Pancreas (tissue), 10 donors: Measurements from ENCODE around the gene PLCB1. TPM values are rescaled to one million over a fixed set of nuclear protein-coding genes. Genes with fewer than 3 reads are reported as not detected.

ENCODE experiments used
- ATAC-seq, 4 donors: fragments of 200-7000 bp; cut with Tn5 transposase; one replicate each; pipeline versions ENCODE4 v1.8.0 to v1.9.1; 2020; ENCODE audit warnings: mild to moderate bottlenecking in 4 of 4, moderate library complexity in 4 of 4
- DNase-seq, 6 donors: peaks; one replicate each; pipeline ENCODE4 v3.0.0-alpha.2; 2020
- FAIRE-seq: peaks from 2 replicates; lab custom pipeline; 2012; peaks lifted over from hg19 to GRCh38; lab: Jason Lieb, UNC
- H3K27ac ChIP-seq, 4 donors: fragments of 200-600 bp; sonication (generic); 1 replicate in 3 of 4; 2 replicates in 1 of 4; pipeline versions ENCODE4 v1.5.0 to v1.8.0; 2020
- H3K27me3 ChIP-seq, 4 donors: fragments of 200-600 bp; one replicate each; pipeline ENCODE4 v1.8.0; 2021
- H3K36me3 ChIP-seq, 3 donors: fragments of 200-600 bp; sonication (generic) in 1 of 3; one replicate each; pipeline versions ENCODE4 v1.5.0 to v1.8.0; 2020 to 2021
- H3K4me1 ChIP-seq, 3 donors: fragments of 200-600 bp; one replicate each; pipeline ENCODE4 v1.8.0; 2021
- H3K4me3 ChIP-seq, 4 donors: fragments of 200-600 bp; sonication (generic) in 2 of 4; one replicate each; pipeline versions ENCODE4 v1.5.0 to v1.8.0; 2020 to 2021
- H3K9me3 ChIP-seq, 4 donors: fragments of 200-600 bp; one replicate each; pipeline ENCODE4 v1.8.0; 2021
- CTCF ChIP-seq, 4 donors: fragments of 200-600 bp; sonication (generic) in 3 of 4; IDR thresholded peaks; one replicate each; pipeline versions ENCODE4 v1.5.0 to v1.8.0; 2021; ENCODE audit warnings: antibody characterized with exemption in 4 of 4
- WGBS, 2 donors: extraction: QIAGEN DNeasy Blood & Tissue Kit; methylation state at CpG; one replicate each; pipeline ENCODE4 v1.1.7; 2013; 5-methylcytosine and 5-hydroxymethylcytosine counted together
- intact Hi-C, 3 donors: fragments of 100-400 bp; cut with DNase I; formaldehyde crosslinking; loops; one replicate each; pipeline versions ENCODE4 v1.11.1 to v1.14.2; 2022
- polyA plus RNA-seq, 2 donors: library from polyadenylated mRNA; stranded (reverse); fragments of 200-250 nt; gene quantifications; one replicate each; pipeline ENCODE4 v1.2.3, GENCODE V29; 2013
- total RNA-seq, 6 donors: library from RNA; stranded (reverse); fragmentation: NEBNext Ultra II Directional in 4 of 6; extraction: Animal tissue kit (Norgen Biotek cat#: 25700) in 4 of 6; gene quantifications; one replicate each; pipeline versions ENCODE4 v1.2.1 to v1.2.4, GENCODE V29; 2021 to 2023
- donor health status: healthy with polysubstance abuse.
- donor health status: DM: no; HTN: no; CAD: no; lungs with moderate emphysema.
- donor health status: DM: no; HTN: no; CAD: no.
- donor health status: control.
- donor health status: control.
- donor health status: Bipolar disorder and iron deficiency.
- donor health status: DM: yes; HTN: yes; CAD: no.
- donor health status: DM: no; HTN: no; CAD: no.
- donor health status: DM: no; HTN: no; CAD: no.
- donor health status: DM: yes; HTN: yes; CAD: no.

PLCB1 gene
- total and polyA plus RNA-seq, 8 donors = 4.5 to 18.7 (median 13.7) TPM

- H3K4me1 ChIP-seq = peaks cover 0 to 13% (median 5%) of the 10 kb centered on the region in 3 donors
- no peaks in the 10 kb centered on the region for H3K27me3 ChIP-seq
- intact Hi-C loops = no loop called here
- no peak for ATAC-seq
- no peaks in the 10 kb centered on the region for H3K9me3 ChIP-seq
- DNase-seq = no peak
- H3K36me3 ChIP-seq = no peaks in the 10 kb centered on the region
- WGBS, 2 donors = 48 to 58% methylated on average over 5 of the region's 5 CpGs
- FAIRE-seq = no peak
- no peak overlapping the region for H3K27ac ChIP-seq
- TF ChIP-seq CTCF (IDR thresholded peaks at IDR 0.05) = no peak
- H3K4me3 ChIP-seq = no peak overlapping the region
Measured at GRCh38 chr20:8366303-8366923, 234.3 kb downstream of the PLCB1 start.

- Histone ChIP-seq H3K36me3 (no peaks in the 10 kb centered on the region), H3K27ac (no peak overlapping the region), H3K4me3 (no peak overlapping the region), H3K4me1 (peaks cover 0 to 4% (median under 1%) of the 10 kb centered on the region in 3 donors), H3K9me3 (no peaks in the 10 kb centered on the region), H3K27me3 (no peaks in the 10 kb centered on the region)
- intact Hi-C loops = no loop called here
- DNase-seq (no peak), FAIRE-seq (no peak), ATAC-seq (no peak)
- WGBS, 2 donors = 91 to 94% methylated on average over 7 of the region's 7 CpGs
- no peak for TF ChIP-seq CTCF (IDR thresholded peaks at IDR 0.05)
Measured at GRCh38 chr20:8367689-8368088, 235.6 kb downstream of the PLCB1 start.

GRCh38 chr20:8368670-8369069, 236.6 kb downstream of the PLCB1 start:
- no peak for FAIRE-seq
- intact Hi-C loops = no loop called here
- 78 to 79% methylated on average over 3 of the region's 3 CpGs for WGBS, 2 donors
- no peak for ATAC-seq
- H3K36me3 ChIP-seq = no peaks in the 10 kb centered on the region
- no peak for TF ChIP-seq CTCF (IDR thresholded peaks at IDR 0.05)
- no peaks in the 10 kb centered on the region for H3K27me3 ChIP-seq
- H3K4me3 ChIP-seq = no peak overlapping the region
- no peaks in the 10 kb centered on the region for H3K9me3 ChIP-seq
- peaks cover 0 to 4% (median 0%) of the 10 kb centered on the region in 3 donors for H3K4me1 ChIP-seq
- no peak overlapping the region for H3K27ac ChIP-seq
- no peak for DNase-seq

GRCh38 chr20:8369311-8369710, 237.2 kb downstream of the PLCB1 start:
- FAIRE-seq (no peak), ATAC-seq (no peak), DNase-seq (no peak)
- Histone ChIP-seq H3K4me1 (peaks cover 0 to 4% (median 0%) of the 10 kb centered on the region in 3 donors), H3K27ac (no peak overlapping the region), H3K36me3 (no peaks in the 10 kb centered on the region), H3K4me3 (no peak overlapping the region), H3K9me3 (no peaks in the 10 kb centered on the region), H3K27me3 (no peaks in the 10 kb centered on the region)
- WGBS, 2 donors = 91 to 93% methylated on average over 2 of the region's 2 CpGs
- intact Hi-C loops = no loop called here
- TF ChIP-seq CTCF (IDR thresholded peaks at IDR 0.05) = no peak

- Histone ChIP-seq H3K36me3 (no peaks in the 10 kb centered on the region), H3K9me3 (no peaks in the 10 kb centered on the region), H3K4me1 (peaks cover 0 to 4% (median 0%) of the 10 kb centered on the region in 3 donors), H3K27me3 (no peaks in the 10 kb centered on the region), H3K27ac (no peak overlapping the region), H3K4me3 (no peak overlapping the region)
- no peak for FAIRE-seq
- no peak for DNase-seq
- intact Hi-C loops = no loop called here
- ATAC-seq = no peak
- WGBS, 2 donors = 91 to 94% methylated on average over 5 of the region's 5 CpGs
- no peak for TF ChIP-seq CTCF (IDR thresholded peaks at IDR 0.05)
Measured at GRCh38 chr20:8370774-8371173, 238.7 kb downstream of the PLCB1 start.
